GM19193 (cell line): ENCODE results near the gene PTPRD.

Source experiments
- POLR2A ChIP-seq: IDR thresholded peaks from 4 replicates; pipeline ENCODE4 v1.6.1; 2011; ENCODE audit not compliant: insufficient read depth, insufficient read length; ENCODE audit errors: extremely low read depth

PTPRD gene

DNA sequence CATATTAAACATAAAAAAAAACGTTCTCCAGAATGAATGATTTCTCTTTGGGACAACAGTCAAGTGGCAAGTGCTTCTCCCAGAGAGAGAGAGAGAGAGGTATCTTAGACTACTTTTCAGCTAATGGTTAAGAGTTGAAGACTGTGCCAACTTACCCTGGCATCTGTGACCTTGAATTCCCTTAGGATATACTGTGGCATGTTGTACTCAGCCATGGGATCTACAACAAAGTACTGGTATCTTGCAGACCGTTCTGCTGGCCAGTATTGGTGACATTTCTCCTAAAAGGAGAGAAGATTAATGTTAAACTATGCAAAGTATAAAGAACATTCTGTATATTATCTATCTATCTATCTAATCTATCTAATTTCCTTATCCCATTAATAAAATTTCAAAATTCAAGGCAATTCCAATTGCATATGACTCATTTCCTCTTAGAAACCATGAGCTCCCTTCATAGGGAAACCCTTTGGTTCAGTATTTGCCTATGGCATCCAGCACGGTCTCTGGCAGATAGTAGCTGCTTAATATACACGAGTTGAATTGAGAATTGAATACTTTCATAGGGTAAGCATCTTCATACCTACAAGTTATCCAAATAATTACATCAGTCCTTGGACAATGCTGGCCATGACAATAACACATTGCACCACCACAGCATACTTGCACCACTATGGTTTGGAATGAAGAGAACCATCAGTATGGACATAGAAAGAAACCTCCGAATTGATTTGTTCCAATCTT lies 2273.9 kb downstream of the PTPRD start:
- no peak for TF ChIP-seq POLR2A

DNA sequence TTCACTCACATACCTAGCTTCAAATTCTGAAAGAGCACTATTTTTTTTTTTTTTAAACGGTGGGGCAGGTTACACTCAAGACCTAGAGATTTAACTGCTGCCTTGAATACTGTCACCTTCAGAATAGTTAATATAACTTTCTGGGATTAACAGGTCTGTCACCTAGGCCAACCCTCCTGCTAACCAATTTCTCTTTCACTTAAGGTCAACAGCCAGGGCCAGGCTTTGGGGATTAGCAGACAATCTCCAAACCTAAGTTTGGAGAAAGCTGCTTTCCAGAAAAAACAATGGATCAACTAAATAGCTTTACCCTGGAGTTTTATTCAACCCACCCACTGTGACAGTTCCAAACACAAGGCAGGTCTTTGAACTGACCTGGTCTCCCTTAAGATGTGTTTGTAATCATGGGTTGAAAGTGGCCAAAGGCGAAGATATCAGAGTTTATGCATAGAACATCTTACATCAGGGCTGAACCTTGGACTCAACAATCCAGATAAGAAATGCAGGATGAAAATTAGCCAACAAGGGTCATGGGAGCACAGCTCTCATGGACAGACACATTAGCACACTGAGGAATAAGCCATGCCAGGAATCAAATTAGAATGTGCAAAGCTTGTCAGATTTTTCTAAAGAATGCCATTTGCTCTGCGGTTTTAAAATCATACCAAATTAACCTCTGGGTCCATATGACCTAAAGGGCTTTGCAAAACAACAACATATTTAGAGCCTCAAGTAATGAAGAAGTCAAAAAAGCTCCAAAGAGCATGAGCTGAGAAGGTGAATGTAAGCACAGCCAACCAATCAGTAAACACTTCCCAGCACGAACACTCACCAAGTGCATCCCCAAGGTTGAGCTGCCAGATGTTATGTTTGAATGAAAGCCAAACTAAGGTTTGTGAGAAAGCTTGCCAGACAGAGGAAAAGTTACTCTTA lies 2274.7 kb downstream of the PTPRD start:
- no peak for TF ChIP-seq POLR2A

- TF ChIP-seq POLR2A = no peak
These were observed 2279.9 kb downstream of the PTPRD start for GRCh38 chr9:8332871-8333270.

GRCh38 chr9:8332331-8332650 lies 2280.5 kb downstream of the PTPRD start:
- TF ChIP-seq POLR2A = no peak

GRCh38 chr9:8331507-8332330 lies 2281.1 kb downstream of the PTPRD start:
- no peak for TF ChIP-seq POLR2A

- no peak for TF ChIP-seq POLR2A
These were observed 2283.1 kb downstream of the PTPRD start for GRCh38 chr9:8329561-8330283.

- TF ChIP-seq POLR2A = no peak
These were observed 2297.6 kb downstream of the PTPRD start for GRCh38 chr9:8315211-8315610.

DNA sequence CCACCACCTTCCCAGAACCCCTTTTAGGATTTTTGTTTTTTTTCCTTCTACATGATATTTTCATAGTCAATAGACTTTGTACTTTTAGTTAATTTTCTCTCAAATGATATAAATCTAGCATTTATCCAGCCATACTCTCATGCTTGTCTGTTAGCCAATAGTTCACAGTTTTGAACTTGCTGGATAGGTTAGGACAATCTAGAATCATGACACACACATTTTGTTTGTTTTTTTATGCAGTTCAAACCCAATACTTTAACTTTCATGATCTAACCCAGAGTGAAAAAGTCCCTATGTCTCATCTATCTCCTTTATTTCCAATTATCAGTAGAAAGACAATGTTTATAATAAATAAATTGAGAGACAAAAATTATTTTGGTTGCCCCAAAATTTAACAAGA lies 2303.5 kb downstream of the PTPRD start:
- TF ChIP-seq POLR2A = no peak

DNA sequence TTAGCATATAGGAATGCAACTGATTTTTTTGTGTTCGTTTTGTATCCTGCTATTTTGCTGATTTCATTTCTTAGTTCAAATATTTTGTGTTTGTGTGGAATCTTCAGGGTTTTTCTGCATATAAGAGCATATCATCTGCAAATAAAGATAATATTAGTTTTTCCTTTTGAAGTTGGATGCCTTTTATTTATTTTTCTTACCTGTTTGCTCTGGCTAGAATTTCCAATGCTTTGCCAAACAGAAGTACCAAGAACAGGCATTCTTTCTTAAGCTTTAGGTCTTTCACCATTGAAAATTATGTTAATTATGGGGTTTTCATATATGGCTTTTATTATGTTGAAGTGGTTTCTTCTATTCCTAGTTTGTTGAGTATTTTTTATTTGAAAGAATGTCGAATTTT lies 2308.1 kb downstream of the PTPRD start:
- no peak for TF ChIP-seq POLR2A

- no peak for TF ChIP-seq POLR2A
These were observed 2311.5 kb downstream of the PTPRD start for GRCh38 chr9:8301296-8301695.

DNA sequence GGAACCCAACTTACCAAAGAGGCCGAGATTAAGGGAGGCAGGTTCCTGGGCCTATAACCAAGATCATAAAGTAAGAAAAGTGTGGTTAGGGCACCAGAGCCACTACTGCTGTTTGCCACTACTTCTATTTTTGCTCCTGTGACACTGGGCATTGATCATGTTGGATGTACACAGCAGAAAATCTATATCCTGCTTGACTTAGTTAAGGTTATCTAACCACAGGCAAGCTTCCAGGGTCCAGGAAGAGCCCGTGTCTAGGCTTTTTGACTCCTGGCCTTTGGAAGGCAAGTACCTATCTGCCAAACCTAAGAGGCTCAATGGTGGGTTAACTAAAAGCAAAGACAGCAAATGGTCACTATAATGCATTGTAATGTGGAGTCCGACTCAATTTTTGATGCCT lies 2315.8 kb downstream of the PTPRD start:
- TF ChIP-seq POLR2A = no peak

DNA sequence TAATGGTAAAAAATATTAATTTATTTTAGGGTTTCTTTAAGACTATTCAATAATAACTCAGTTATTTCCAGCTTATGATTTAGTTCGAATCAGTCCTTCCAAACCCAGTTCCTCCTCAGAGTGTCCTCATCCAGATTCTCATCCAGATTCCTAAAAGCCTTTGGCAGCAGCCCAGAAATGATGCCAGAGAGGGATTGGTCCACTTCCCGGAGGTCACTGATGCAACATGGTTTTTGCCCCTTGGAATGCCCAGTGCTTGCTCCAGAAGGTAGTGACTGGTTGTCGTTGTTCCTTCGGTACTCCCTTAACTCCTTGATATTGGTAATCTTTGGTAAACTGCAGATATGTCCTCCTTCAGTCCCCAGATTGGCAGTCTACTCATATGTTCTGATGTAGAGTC lies 2320.1 kb downstream of the PTPRD start:
- no peak for TF ChIP-seq POLR2A

DNA sequence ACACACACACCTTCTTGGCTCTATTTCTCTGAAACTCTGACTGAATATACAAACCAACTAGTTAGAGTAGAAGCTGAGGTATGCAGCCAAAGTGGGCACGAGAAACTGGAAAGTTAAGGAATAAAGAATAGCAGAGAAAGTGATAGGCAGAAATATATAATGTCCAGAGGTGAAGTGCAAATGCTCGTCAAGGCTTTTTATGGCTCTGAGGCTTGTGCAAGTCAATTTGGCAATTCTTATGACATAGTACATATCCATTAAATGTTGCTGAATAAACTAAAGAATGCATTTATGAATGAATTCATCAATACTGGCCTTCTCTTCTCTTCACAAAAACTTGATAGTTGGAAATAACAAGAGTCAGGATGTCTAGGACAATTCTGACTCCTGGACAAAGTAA lies 2323.1 kb downstream of the PTPRD start:
- no peak for TF ChIP-seq POLR2A

- TF ChIP-seq POLR2A = no peak
These were observed 2324.8 kb downstream of the PTPRD start for GRCh38 chr9:8287970-8288369.
